ENCODE results near the gene ABCD1. TPM values are rescaled to one million over a fixed set of nuclear protein-coding genes. Genes with fewer than 3 reads are reported as not detected.
"Not testable (repeated sequence)": the region's sequence is repeated elsewhere in the genome, so short reads cannot be mapped to it uniquely, and the experiment has no call there.

ABCD1 gene
- total RNA-seq, 4 donors from 2014 or later = 13.0 to 36.6 (median 15.0) TPM

DNA sequence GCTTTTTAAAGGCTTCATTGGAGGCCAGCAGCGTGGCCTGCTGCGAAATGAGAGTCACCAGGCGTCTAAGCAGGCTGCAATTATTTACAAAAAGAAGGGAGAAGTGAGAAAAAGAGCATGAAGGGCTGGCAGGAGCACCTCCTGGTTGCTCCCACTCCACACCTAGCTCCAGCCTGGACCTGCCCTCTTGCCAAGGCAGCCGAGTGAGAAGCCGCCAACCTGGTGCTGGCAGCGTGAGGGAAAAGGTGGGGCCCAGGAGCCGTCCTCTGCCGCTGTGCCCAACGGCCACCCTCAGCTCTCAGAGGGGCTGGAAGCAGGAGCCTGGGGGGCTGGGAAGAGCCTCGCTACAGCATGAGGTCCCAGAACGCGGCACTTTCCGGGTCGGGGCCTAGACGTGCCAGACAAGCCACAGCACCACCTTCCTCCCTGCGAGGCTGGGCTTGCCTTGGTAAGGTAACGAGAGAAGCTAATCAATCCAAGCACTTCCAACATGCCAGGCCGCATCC, 20.6 kb upstream of the ABCD1 start:
- no peaks in the 10 kb centered on the region for H3K9me3 ChIP-seq
- WGBS, 2 donors = 90 to 99% methylated on average over 7 to 17 of the region's 18 CpGs
- no peak for DNase-seq (ENCODE audit: low spot score in 2 of 2)
- peaks cover 0 to 29% (median 0%) of the 10 kb centered on the region in 3 donors for H3K36me3 ChIP-seq
- H3K4me1 ChIP-seq = peaks cover 0 to 12% (median 0%) of the 10 kb centered on the region in 4 donors
- H3K4me3 ChIP-seq = no peak overlapping the region
- H3K27me3 ChIP-seq = no peaks in the 10 kb centered on the region
- no peak overlapping the region for H3K27ac ChIP-seq
- TF ChIP-seq POLR2A (IDR thresholded peaks at IDR 0.05) = no peak
- TF ChIP-seq CTCF (IDR thresholded peaks at IDR 0.05) = no peak
- no peak for TF ChIP-seq EP300 (IDR thresholded peaks at IDR 0.05)

- H3K27me3 ChIP-seq; H3K9me3 ChIP-seq; H3K27ac ChIP-seq; DNase-seq (ENCODE audit: low spot score in 2 of 2); H3K4me3 ChIP-seq: not testable (repeated sequence)
- Histone ChIP-seq H3K36me3 (peaks cover 0 to 34% (median 0%) of the 10 kb centered on the region in 3 donors), H3K4me1 (peaks cover 0 to 12% (median 0%) of the 10 kb centered on the region in 4 donors)
- WGBS, 2 donors = 75 to 86% methylated on average over 4 to 12 of the region's 12 CpGs
Observed at GRCh38 chrX:153704631-153705402, 19.8 kb upstream of the ABCD1 start.

- WGBS, 2 donors = 88% methylated on average over 12 to 18 of the region's 18 CpGs
- not testable (repeated sequence) for DNase-seq (ENCODE audit: low spot score in 2 of 2); H3K27me3 ChIP-seq; H3K27ac ChIP-seq; H3K9me3 ChIP-seq; H3K4me3 ChIP-seq
- Histone ChIP-seq H3K4me1 (peaks cover 0 to 12% (median 0%) of the 10 kb centered on the region in 4 donors), H3K36me3 (peaks cover 0 to 41% (median 0%) of the 10 kb centered on the region in 3 donors)
Observed at GRCh38 chrX:153705403-153706060, 19.1 kb upstream of the ABCD1 start.

DNA sequence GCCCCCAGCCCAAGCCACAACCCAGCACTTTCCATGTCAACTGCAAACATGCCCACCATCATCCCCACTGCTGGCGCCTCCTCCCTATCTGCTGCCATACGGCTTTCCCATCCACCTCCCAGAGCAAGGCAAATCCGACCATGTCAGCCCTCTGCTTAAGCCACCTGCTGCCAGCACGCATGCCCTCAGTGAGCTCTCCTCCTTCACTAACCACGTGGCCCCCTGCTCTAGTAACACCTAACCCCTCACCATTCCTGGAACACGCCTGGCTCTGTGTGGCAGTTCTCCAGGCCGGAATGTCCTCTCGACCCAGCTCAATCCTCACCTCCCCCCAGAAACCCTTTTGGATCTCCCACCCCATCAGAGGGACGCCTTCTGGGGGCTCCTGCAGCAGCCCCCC, 17.9 kb upstream of the ABCD1 start:
- TF ChIP-seq CTCF (IDR thresholded peaks at IDR 0.05) = no peak
- no peak for TF ChIP-seq EP300 (IDR thresholded peaks at IDR 0.05)
- no peak for TF ChIP-seq POLR2A (IDR thresholded peaks at IDR 0.05)
- H3K4me3 ChIP-seq = no peak overlapping the region
- DNase-seq (ENCODE audit: low spot score in 2 of 2) = no peak
- H3K9me3 ChIP-seq = no peaks in the 10 kb centered on the region
- 83 to 92% methylated on average over 6 to 9 of the region's 9 CpGs for WGBS, 2 donors
- no peak overlapping the region for H3K27ac ChIP-seq
- H3K4me1 ChIP-seq = peaks cover 0 to 12% (median 0%) of the 10 kb centered on the region in 4 donors
- H3K27me3 ChIP-seq = no peaks in the 10 kb centered on the region
- H3K36me3 ChIP-seq = peaks cover 0 to 29% (median 0%) of the 10 kb centered on the region in 3 donors

- H3K27me3 ChIP-seq = no peaks in the 10 kb centered on the region
- no peaks in the 10 kb centered on the region for H3K9me3 ChIP-seq
- H3K36me3 ChIP-seq = peaks cover 0 to 23% (median 0%) of the 10 kb centered on the region in 3 donors
- WGBS, 2 donors = 86 to 90% methylated on average over 1 to 6 of the region's 6 CpGs
- TF ChIP-seq CTCF (IDR thresholded peaks at IDR 0.05) (no peak), EP300 (IDR thresholded peaks at IDR 0.05) (no peak), POLR2A (IDR thresholded peaks at IDR 0.05) (no peak)
- DNase-seq (ENCODE audit: low spot score in 2 of 2) = no peak
- H3K4me3 ChIP-seq = no peak overlapping the region
- no peak overlapping the region for H3K27ac ChIP-seq
- peaks cover 0 to 12% (median 0%) of the 10 kb centered on the region in 4 donors for H3K4me1 ChIP-seq
Observed at GRCh38 chrX:153707406-153707805, 17.2 kb upstream of the ABCD1 start.

DNA sequence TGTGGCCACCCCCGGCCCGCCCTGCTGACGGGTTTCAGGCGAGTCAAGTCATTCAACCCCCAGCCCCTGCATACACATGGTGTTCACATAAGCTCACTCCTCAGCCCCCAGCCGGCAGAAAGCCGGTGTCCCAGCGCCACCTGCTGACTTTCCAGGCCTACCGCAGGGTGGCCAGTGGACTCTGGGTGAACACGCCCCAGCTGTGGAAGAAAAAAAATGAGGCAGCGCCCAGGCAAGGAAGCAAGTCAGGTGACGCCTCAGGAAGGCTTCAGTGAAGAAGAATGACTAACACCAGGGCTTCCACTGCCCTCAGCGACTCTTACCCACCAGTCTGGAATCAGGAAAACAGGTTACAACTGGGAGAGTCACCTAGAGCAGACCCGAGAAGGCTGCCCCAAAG, 16.2 kb upstream of the ABCD1 start:
- TF ChIP-seq POLR2A (IDR thresholded peaks at IDR 0.05) (no peak), EP300 (IDR thresholded peaks at IDR 0.05) (no peak), CTCF (IDR thresholded peaks at IDR 0.05) (peak; percentile 43 to 74 (median 56))
- Histone ChIP-seq H3K4me3 (no peak overlapping the region), H3K9me3 (no peaks in the 10 kb centered on the region), H3K4me1 (peaks cover 0 to 8% (median 0%) of the 10 kb centered on the region in 4 donors), H3K27ac (peak overlapping the region in 2 of 4 donors; percentile 11 to 50), H3K36me3 (peaks cover 0 to 22% (median 0%) of the 10 kb centered on the region in 3 donors), H3K27me3 (no peaks in the 10 kb centered on the region)
- peak in 1 of 2 donors; percentile 41 for DNase-seq (ENCODE audit: low spot score in 2 of 2)
- WGBS, 2 donors = 21 to 27% methylated on average over 8 to 13 of the region's 13 CpGs

Data from tibial nerve (tissue), 4 donors.